ENCODE data around the gene PKD2L1.

Gene PKD2L1

GRCh38 chr10:100319707-100320402 lies 10.2 kb downstream of the PKD2L1 start:
- in situ Hi-C loops (cut with HindIII; ENCODE audit: low sequenced_read_pairs): no loop called here
- TF ChIP-seq, protein P1, sequence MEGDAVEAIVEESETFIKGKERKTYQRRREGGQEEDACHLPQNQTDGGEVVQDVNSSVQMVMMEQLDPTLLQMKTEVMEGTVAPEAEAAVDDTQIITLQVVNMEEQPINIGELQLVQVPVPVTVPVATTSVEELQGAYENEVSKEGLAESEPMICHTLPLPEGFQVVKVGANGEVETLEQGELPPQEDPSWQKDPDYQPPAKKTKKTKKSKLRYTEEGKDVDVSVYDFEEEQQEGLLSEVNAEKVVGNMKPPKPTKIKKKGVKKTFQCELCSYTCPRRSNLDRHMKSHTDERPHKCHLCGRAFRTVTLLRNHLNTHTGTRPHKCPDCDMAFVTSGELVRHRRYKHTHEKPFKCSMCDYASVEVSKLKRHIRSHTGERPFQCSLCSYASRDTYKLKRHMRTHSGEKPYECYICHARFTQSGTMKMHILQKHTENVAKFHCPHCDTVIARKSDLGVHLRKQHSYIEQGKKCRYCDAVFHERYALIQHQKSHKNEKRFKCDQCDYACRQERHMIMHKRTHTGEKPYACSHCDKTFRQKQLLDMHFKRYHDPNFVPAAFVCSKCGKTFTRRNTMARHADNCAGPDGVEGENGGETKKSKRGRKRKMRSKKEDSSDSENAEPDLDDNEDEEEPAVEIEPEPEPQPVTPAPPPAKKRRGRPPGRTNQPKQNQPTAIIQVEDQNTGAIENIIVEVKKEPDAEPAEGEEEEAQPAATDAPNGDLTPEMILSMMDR (IDR thresholded peaks at IDR 0.05; ENCODE audit: low read depth, low read length, missing control alignments): no peak
- DNase-seq (ENCODE audit: low read depth): no peak
- no peak overlapping the region for H3K4me3 ChIP-seq (ENCODE audit: low read depth, low read length)

GRCh38 chr10:100318207-100318606 lies 11.8 kb downstream of the PKD2L1 start:
- no peak overlapping the region for H3K4me3 ChIP-seq (ENCODE audit: low read depth, low read length)
- in situ Hi-C loops (cut with HindIII; ENCODE audit: low sequenced_read_pairs): no loop called here
- no peak for DNase-seq (ENCODE audit: low read depth)
- TF ChIP-seq, protein P1 (IDR thresholded peaks at IDR 0.05; ENCODE audit: low read depth, low read length, missing control alignments): no peak

- no peak overlapping the region for H3K4me3 ChIP-seq (ENCODE audit: low read depth, low read length)
- TF ChIP-seq, protein P1 (IDR thresholded peaks at IDR 0.05; ENCODE audit: low read depth, low read length, missing control alignments): no peak
- in situ Hi-C loops (cut with HindIII; ENCODE audit: low sequenced_read_pairs): no loop called here
- no peak for DNase-seq (ENCODE audit: low read depth)
Measured at GRCh38 chr10:100315615-100316014, 14.4 kb downstream of the PKD2L1 start.

GRCh38 chr10:100311298-100311697 lies 18.7 kb downstream of the PKD2L1 start:
- DNase-seq (ENCODE audit: low read depth): no peak
- TF ChIP-seq, protein P1 (IDR thresholded peaks at IDR 0.05; ENCODE audit: low read depth, low read length, missing control alignments): no peak
- H3K4me3 ChIP-seq (ENCODE audit: low read depth, low read length): no peak overlapping the region
- in situ Hi-C loops (cut with HindIII; ENCODE audit: low sequenced_read_pairs): no loop called here

GRCh38 chr10:100307684-100308083 lies 22.3 kb downstream of the PKD2L1 start:
- in situ Hi-C loops (cut with HindIII; ENCODE audit: low sequenced_read_pairs): no loop called here
- H3K4me3 ChIP-seq (ENCODE audit: low read depth, low read length): no peak overlapping the region
- DNase-seq (ENCODE audit: low read depth): no peak
- TF ChIP-seq, protein P1 (IDR thresholded peaks at IDR 0.05; ENCODE audit: low read depth, low read length, missing control alignments): no peak

DNA sequence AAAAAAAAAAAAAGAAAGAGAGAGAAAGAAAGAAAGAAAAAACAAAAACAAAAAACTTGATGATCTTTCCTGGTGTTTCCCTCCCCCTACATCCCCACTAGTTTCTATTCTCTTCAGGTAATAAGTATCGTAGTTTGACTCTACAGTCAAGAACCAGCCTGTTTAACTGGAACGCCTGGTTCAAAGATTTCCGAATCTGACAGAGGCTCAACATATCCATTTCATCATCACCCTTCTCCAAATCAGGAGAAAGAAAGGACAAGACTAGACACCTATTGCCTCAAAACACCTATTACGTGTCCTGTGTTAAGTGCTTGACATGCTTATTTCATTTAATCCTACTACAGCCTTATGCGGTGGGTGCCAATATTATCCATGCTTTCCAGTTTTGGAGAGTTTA lies 23.2 kb downstream of the PKD2L1 start:
- TF ChIP-seq, protein P1 (IDR thresholded peaks at IDR 0.05; ENCODE audit: low read depth, low read length, missing control alignments): no peak
- no peak overlapping the region for H3K4me3 ChIP-seq (ENCODE audit: low read depth, low read length)
- in situ Hi-C loops (cut with HindIII; ENCODE audit: low sequenced_read_pairs): no loop called here
- no peak for DNase-seq (ENCODE audit: low read depth)
